ENCODE measurements around the gene NPBWR2.

DNA sequence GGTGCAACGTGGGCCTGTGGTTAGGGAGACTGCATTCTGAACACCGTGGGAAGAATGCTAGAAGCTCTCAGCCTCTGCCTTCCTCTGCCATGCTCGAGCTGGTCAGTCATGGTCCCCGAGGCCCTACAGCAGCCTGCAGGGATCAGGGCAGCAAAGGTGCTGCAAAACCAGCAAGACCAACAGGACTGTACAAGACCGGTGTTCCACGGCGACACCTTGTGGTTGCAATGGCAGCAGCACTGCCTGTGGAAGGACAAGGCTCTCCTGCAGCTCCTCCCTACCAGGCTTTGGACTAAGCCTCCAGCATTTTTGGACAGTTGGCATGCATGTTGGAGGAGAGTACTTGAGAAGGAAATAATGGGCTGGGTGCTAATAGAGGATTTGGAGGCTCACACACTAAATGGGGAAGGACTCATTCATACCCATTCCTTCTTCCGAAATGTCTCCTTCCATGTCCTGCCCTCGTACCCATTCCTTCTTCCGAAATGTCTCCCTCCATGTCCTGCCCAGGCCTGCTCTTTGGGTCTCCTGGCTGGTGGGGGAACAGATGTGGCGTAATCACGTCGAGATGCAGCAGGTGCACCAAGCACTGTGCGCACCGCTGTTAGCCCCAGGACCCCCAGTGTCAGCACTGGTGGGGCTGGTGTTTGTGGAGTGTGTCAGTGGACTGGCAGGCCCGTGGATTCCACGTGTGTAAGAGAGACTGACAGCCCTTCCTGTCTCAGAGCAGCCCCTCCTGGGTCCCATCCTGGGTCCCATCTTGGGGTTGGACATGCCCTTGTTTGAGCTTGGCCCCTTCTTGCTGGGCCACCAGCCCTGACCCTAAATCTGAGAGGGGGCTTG lies 38.3 kb upstream of the NPBWR2 start:
- TF ChIP-seq, protein P1, sequence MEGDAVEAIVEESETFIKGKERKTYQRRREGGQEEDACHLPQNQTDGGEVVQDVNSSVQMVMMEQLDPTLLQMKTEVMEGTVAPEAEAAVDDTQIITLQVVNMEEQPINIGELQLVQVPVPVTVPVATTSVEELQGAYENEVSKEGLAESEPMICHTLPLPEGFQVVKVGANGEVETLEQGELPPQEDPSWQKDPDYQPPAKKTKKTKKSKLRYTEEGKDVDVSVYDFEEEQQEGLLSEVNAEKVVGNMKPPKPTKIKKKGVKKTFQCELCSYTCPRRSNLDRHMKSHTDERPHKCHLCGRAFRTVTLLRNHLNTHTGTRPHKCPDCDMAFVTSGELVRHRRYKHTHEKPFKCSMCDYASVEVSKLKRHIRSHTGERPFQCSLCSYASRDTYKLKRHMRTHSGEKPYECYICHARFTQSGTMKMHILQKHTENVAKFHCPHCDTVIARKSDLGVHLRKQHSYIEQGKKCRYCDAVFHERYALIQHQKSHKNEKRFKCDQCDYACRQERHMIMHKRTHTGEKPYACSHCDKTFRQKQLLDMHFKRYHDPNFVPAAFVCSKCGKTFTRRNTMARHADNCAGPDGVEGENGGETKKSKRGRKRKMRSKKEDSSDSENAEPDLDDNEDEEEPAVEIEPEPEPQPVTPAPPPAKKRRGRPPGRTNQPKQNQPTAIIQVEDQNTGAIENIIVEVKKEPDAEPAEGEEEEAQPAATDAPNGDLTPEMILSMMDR (IDR thresholded peaks at IDR 0.05): peak; percentile 49
- TF ChIP-seq ZFX (IDR thresholded peaks at IDR 0.05; ENCODE audit: borderline replicate concordance): no peak

Measured in 22Rv1 (cell line).